ENCODE results near the gene RASSF10.
"Not testable (repeated sequence)": the region's sequence is repeated elsewhere in the genome, so short reads cannot be mapped to it uniquely, and the experiment has no call there.

The RASSF10 gene

GRCh38 chr11:13026722-13027121, 17.6 kb downstream of the RASSF10 start:
- DNase-seq (ENCODE audit: low spot score): no peak

DNA sequence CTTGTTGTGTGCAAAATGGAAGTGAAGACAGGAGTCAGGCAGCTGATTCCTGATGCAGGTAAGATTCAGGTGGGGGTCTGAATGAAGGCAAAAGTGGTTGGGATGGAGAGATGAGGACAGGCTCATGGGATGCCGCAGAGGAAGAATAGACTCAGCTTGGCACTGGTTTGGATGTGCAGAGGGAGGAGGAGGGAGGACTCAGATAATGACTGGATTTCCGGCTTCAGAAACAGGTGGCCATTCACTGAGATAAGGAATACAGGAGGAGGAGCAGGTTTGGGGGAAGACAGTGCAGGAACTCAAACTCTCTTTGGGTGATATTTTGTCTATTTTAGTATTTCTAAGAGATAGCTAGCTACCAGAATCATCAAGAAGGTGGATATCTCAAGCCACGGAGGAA, 19.2 kb downstream of the RASSF10 start:
- DNase-seq (ENCODE audit: low spot score): no peak

- DNase-seq (ENCODE audit: low spot score): no peak
Observed at GRCh38 chr11:13029872-13030271, 20.8 kb downstream of the RASSF10 start.

- no peak for DNase-seq (ENCODE audit: low spot score)
Observed at GRCh38 chr11:13030857-13031256, 21.7 kb downstream of the RASSF10 start.

DNA sequence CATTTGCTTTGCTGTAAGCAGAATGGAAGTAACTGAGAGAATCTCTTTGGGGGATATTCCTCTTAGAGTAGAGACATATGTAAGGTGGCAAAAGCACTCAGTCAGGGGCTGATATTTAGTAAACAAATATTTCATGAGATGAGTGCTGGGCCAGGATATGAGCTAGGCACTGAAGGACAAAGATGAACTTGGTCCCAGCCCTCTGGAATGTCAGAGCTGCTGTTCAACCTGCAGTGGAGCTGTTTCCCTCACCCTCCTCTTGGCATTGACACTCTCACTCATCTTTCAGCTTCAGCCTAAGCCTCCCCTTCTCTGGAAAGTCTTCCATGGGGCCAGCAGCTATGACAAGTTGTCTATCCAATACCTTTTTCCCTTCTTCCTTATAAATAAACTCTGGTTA, 22.2 kb downstream of the RASSF10 start:
- no peak for DNase-seq (ENCODE audit: low spot score)

DNA sequence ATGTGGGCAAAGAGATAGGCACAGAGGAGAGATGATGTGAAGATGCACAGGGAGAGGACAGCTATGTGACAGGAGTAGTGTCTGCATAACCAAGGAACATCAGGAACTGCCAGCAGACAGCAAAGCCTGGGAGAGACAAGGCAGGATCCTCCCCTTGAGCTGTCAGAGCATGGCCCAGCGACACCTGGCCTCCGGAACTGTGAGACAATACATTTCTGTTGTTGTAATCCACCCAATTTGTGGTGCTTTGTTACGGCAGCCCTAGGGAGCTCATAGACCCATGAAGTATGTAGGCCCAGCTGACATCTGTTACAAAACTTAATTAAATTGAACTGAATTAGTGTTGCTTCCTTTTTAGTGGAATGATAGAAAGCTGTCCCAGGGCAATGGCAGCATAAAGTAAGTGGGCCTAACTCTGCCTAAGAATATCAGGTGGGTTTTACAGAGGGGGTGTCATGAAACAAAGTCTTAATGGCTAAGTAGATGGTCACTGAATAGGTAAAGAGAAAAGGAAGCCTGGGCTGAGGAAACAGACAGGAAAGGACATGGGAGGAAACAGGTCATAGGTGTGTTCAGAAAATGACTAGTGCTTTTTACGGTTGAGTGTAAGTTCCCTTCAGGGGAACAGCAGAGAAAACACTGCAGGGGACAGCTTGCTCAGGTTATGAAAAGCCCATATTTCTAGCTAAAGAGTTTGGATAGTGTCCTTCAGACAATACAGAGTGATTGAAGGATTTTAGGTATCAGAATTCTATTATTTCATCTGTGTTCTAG, 24.8 kb downstream of the RASSF10 start:
- DNase-seq (ENCODE audit: low spot score): no peak

GRCh38 chr11:13035711-13036110, 26.6 kb downstream of the RASSF10 start:
- no peak for DNase-seq (ENCODE audit: low spot score)

- no peak for DNase-seq (ENCODE audit: low spot score)
Observed at GRCh38 chr11:13036235-13036634, 27.1 kb downstream of the RASSF10 start.

DNA sequence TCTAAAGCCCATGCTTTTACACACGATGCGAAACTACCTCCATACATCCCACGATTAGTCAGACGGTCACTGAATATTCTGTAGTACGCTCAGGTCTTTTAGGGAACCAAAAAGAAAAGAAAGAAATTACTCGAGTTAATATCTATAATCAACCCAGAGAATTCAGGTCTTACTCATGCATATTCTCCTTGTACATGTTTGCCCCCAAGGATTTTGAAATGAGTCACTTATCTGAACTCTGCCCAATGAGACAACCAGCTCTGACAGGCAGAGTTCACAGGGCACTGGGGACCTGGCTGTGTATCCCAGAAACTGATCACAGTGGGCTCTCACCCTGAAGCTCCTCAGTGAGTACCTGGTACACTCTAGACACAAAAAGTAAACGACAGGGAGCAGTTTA, 29.2 kb downstream of the RASSF10 start:
- DNase-seq (ENCODE audit: low spot score): no peak

- DNase-seq (ENCODE audit: low spot score): no peak
Observed at GRCh38 chr11:13039126-13039525, 30.0 kb downstream of the RASSF10 start.

GRCh38 chr11:13040969-13041561, 31.9 kb downstream of the RASSF10 start:
- no peak for DNase-seq (ENCODE audit: low spot score)

DNA sequence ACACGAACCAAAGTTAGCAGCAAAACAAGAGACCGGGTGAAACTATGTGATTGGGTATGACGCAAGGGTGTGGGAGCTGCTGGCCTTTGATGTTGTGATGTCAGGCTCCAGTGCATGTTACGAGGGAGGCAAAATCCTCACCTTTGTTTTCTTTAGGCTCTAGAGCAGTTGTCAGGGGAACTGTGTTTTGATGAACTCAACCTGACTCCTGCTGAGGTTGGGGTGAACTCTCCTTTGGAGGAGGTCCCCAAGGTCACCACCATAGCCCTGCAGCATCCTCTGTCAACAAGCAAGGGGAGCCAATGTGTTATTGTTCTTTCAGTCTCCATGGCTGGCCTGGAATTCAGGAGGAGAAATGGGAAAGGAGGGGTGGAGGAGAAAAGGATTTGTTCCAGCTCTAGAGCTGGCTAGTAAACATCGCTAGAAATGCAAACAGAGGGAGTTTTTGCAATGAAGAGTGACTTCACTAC, 33.8 kb downstream of the RASSF10 start:
- DNase-seq (ENCODE audit: low spot score): no peak

- no peak for DNase-seq (ENCODE audit: low spot score)
Observed at GRCh38 chr11:13043912-13044628, 35.0 kb downstream of the RASSF10 start.

DNA sequence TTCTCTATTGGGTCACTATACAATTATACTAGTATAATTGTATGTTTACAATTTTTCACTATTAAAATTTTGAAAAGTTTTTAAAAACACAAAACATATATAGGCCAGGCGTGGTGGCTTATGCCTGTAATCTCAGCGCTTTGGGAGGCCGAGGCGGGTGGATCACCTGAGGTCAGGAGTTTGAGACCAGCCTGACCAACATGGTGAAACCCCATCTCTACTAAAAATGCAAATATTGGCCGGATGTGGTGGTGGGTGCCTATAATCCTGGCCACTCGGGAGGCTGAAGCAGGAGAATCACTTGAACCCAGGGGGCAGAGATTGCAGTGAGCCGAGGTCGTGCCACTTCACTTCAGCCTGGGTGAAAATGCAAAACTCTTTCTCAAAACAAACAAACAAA, 36.0 kb downstream of the RASSF10 start:
- not testable (repeated sequence) for DNase-seq (ENCODE audit: low spot score)

DNA sequence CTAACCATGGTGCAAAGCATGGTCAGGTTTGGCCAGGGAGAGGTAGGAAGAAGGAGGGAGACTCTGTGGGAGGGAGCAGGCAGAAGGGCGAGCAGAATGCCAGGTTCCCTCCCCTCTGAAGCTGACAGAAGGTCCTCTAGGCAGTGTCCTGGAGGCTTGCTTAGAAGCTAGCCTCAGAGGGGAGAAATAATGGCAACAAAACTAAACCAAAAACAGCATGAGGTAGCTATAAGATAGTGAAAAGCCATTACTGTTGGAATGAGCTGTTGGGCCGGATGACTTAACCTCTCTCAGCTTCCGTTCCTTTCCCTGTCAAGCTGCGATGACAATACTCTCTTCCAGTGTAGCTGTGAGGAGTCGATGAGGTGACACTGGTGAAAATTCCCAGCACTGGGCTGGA, 36.6 kb downstream of the RASSF10 start:
- no peak for DNase-seq (ENCODE audit: low spot score)

DNA sequence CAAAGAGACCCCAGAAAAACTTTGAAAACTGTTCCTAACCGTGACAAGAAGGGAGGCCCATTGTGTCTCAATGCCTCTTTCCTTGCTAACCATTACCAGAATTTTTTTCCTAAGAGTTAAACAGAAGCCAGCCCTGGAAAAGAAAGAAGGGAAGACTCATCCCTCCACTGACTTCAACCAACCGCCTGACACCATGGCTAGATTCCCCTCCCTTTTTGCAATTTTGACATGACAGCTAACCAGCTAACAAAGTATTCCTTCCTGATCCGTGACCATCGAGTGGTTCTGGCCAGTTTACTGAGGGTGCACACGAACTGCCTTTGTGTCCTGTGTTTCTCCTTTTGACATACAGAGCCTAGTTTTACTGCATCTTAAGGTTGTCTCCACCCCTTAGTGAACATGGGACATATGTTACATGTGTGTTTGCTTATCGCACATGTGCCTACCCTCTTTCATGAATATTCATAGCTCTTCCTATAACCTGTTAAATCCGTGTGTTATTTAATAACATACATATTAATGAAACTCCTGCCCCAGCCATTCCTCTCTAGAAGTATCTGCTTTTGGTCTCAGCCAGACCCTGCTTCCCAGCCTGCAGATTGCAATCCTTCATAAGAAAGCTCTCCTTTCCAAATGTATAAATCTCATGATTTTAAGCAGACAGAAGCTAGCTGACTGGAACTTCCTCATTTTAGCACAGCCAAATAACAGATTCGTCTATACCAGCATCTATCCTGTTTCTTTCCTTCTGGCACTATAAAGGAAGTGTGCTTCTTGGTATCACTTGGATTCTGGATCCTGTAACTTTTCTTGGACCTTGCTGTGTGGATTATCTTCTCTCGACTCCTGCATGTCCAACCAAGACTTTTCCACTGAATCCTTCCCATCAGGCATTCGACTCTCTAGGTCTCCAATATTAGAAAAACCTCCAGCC, 37.8 kb downstream of the RASSF10 start:
- no peak for DNase-seq (ENCODE audit: low spot score)

GRCh38 chr11:13047884-13048283, 38.8 kb downstream of the RASSF10 start:
- DNase-seq (ENCODE audit: low spot score): no peak

DNA sequence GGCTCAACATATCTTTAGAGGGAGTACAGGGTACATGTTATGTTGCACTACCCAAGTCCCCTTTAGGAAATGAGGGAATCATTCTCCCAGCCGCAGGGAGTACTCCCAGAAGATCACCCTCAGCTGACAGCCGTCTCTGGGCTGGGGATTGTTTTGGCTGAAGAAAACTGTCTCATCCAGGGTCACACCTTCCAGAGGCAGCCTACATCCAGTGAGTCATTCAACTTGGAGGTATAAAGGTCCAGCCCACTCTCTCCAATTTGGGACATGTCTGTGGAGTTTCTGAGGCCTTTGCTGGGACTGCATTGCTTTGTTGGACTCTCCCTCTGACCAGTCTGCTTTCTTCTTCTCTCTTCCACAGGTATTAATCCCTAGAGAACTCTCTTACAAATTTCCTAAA, 42.1 kb downstream of the RASSF10 start:
- no peak for DNase-seq (ENCODE audit: low spot score)

DNA sequence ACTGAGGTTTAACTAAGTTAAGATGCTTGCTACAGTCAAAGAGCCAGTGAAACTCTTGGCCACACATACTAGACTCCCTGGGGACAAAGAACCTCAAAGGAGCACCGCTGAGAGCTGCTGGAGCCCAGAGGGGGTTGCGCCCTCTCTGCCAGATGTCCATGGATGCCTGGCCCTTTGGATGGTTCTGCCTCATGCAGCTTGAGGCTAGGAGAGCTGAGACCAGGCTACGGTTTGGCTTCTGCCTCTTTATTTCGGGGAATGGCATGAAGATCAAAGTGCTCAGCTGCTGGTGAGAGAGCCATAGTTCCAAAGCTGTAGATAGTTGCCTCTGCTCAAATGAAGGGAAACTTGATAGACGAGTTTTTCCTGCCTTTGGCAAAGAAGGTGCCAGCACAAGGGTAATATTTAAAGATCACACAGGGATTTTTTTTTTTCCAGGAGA, 43.0 kb downstream of the RASSF10 start:
- DNase-seq (ENCODE audit: low spot score): no peak

DNA sequence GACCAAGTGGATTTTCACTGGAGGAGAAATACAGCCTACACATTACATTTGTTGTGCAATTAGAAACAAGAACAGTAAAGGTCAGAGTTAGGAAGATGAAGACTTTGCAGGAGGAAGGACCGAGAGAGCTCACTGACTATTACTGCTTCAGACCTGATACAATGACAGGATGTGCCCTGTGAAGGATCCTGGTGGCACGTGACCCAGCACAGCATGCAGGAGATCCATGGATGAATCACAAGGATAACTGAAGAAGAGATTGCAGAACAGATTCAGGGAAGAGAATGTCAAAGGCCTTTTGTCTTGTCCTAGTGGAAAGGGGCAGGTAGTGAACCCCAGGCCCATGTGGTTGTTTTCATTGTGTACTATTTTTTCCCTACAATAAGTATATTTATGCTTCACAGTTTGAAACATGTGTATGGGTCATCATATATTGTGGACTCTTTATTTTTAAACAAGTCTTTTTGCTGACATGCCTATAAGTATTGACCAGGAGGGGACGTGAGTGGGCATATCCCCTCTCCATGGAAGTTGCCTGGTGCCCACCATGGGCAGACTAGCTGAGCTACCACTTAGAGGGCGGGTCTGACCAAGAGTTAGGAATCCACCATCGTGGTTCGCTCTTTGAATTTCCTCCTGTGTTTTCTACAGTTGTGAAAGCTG, 44.3 kb downstream of the RASSF10 start:
- no peak for DNase-seq (ENCODE audit: low spot score)

DNA sequence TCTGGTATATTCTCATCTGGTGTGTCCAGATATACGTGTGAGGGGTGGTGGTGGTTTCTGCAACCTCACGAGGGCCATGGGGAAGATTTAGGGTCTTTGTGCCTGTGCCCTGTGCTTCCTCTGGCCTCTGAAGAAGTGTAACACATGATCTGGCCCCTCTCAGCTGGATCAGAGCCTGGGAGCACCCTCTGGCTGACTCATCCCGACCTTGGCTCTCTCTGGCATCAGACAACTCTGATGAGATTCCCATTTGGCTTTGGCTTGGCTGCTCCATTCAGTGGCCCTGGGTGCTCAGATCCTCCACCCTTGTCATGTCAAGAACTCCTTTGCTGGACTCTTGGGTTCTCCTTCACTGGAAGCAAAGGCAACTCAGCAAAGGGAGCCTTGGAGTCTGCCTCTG, 45.2 kb downstream of the RASSF10 start:
- no peak for DNase-seq (ENCODE audit: low spot score)

Data from hematopoietic multipotent progenitor cell treated with erythropoietin and hydrocortisone succinate and interleukin-3 and kit ligand, for 17 days (in vitro differentiated cells).